ENCODE results near the gene DAAM2. TPM values are rescaled to one million over a fixed set of nuclear protein-coding genes. Genes with fewer than 3 reads are reported as not detected.

Gene DAAM2
- total RNA-seq, result not detected

GRCh38 chr6:39791850-39792539 is at the start of gene DAAM2:
Gene DAAM2, plus strand, starts transcription at chr6:39792376. Its CDS starts 63,927 bp downstream, at chr6:39856303.
- ChIA-PET CTCF (no interaction called here), POLR2A (no interaction called here)
- Mint-ChIP-seq H3K4me1 (ENCODE audit: low read depth) (no peaks in the 10 kb centered on the region), H3K27me3 (ENCODE audit: low read depth) (peaks cover 36% of the 10 kb centered on the region), H3K9me3 (ENCODE audit: insufficient read depth) (no peaks in the 10 kb centered on the region), H3K4me3 (no peak within 1 kb of the TSS), H3K36me3 (ENCODE audit: low read depth) (no peaks in the 10 kb centered on the region), H3K27ac (no peak within 1 kb of the TSS)
- DNase-seq, result no peak
- no peak for ATAC-seq

GRCh38 chr6:39746795-39747194 is 45.4 kb upstream of the DAAM2 start:
- Mint-ChIP-seq H3K4me3 (no peak overlapping the region), H3K9me3 (ENCODE audit: insufficient read depth) (no peaks in the 10 kb centered on the region), H3K27ac (no peak overlapping the region), H3K4me1 (ENCODE audit: low read depth) (no peaks in the 10 kb centered on the region), H3K36me3 (ENCODE audit: low read depth) (no peaks in the 10 kb centered on the region), H3K27me3 (ENCODE audit: low read depth) (peaks cover 6% of the 10 kb centered on the region)
- POLR2A ChIA-PET, result no interaction called here
- ATAC-seq (no peak), DNase-seq (no peak)
- CTCF ChIA-PET, result no interaction called here

- no peaks in the 10 kb centered on the region for H3K4me1 Mint-ChIP-seq (ENCODE audit: low read depth)
- no peaks in the 10 kb centered on the region for H3K36me3 Mint-ChIP-seq (ENCODE audit: low read depth)
- no peak overlapping the region for H3K4me3 Mint-ChIP-seq
- H3K9me3 Mint-ChIP-seq (ENCODE audit: insufficient read depth), result no peaks in the 10 kb centered on the region
- peaks cover 10% of the 10 kb centered on the region for H3K27me3 Mint-ChIP-seq (ENCODE audit: low read depth)
- ChIA-PET POLR2A (no interaction called here), CTCF (no interaction called here)
- H3K27ac Mint-ChIP-seq, result no peak overlapping the region
- no peak for ATAC-seq
- DNase-seq, result no peak
Measured at GRCh38 chr6:39752835-39753724, 39.1 kb upstream of the DAAM2 start.

DNA sequence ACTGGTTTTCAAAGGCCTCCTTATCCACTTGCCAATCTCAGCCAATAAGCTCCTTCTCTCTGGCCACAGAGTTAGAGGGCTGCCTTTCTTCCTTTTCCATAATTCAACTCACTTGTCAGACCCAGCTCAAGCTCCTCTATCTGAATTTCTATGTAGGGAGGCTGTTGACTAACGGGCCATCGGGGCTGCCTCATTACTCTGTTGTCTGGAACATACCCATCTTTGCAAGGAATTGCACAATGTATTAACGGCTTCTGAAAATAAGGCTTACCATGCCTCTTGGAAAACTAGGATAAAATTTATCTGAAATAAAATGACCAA is 38.5 kb upstream of the DAAM2 start:
- H3K36me3 Mint-ChIP-seq (ENCODE audit: low read depth), result no peaks in the 10 kb centered on the region
- H3K4me1 Mint-ChIP-seq (ENCODE audit: low read depth), result no peaks in the 10 kb centered on the region
- H3K27me3 Mint-ChIP-seq (ENCODE audit: low read depth), result peaks cover 10% of the 10 kb centered on the region
- ChIA-PET CTCF (no interaction called here), POLR2A (no interaction called here)
- no peak overlapping the region for H3K4me3 Mint-ChIP-seq
- H3K27ac Mint-ChIP-seq, result no peak overlapping the region
- H3K9me3 Mint-ChIP-seq (ENCODE audit: insufficient read depth), result no peaks in the 10 kb centered on the region
- ATAC-seq (no peak), DNase-seq (no peak)

GRCh38 chr6:39754514-39755115 is 37.6 kb upstream of the DAAM2 start:
- DNase-seq (no peak), ATAC-seq (no peak)
- POLR2A ChIA-PET, result no interaction called here
- no peak overlapping the region for H3K4me3 Mint-ChIP-seq
- H3K36me3 Mint-ChIP-seq (ENCODE audit: low read depth), result no peaks in the 10 kb centered on the region
- H3K27ac Mint-ChIP-seq, result no peak overlapping the region
- peaks cover 12% of the 10 kb centered on the region for H3K27me3 Mint-ChIP-seq (ENCODE audit: low read depth)
- CTCF ChIA-PET, result no interaction called here
- no peaks in the 10 kb centered on the region for H3K9me3 Mint-ChIP-seq (ENCODE audit: insufficient read depth)
- no peaks in the 10 kb centered on the region for H3K4me1 Mint-ChIP-seq (ENCODE audit: low read depth)

DNA sequence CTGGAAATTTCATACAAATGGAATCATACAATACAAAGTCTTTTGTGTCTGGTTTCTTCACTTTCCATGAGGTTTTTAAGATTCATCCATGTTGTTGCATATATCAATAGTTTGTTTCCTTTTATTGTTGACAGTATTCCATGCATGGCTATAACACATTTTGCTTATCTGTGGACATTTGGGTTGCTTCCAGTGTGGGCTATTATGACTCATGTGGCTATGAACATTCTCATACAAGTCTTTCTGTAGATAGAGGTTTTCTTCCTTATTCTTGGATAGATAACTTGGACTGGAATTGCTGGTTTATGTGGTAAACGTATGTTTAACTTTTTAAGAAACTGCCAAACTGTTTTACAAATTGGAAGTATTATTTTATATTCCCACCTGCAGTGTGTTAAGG is 36.9 kb upstream of the DAAM2 start:
- ATAC-seq, result no peak
- ChIA-PET CTCF (no interaction called here), POLR2A (no interaction called here)
- DNase-seq, result no peak
- Mint-ChIP-seq H3K27me3 (ENCODE audit: low read depth) (peaks cover 12% of the 10 kb centered on the region), H3K36me3 (ENCODE audit: low read depth) (no peaks in the 10 kb centered on the region), H3K9me3 (ENCODE audit: insufficient read depth) (no peaks in the 10 kb centered on the region), H3K4me3 (no peak overlapping the region), H3K4me1 (ENCODE audit: low read depth) (no peaks in the 10 kb centered on the region), H3K27ac (no peak overlapping the region)

GRCh38 chr6:39756582-39756981 is 35.6 kb upstream of the DAAM2 start:
- ATAC-seq (no peak), DNase-seq (no peak)
- Mint-ChIP-seq H3K36me3 (ENCODE audit: low read depth) (no peaks in the 10 kb centered on the region), H3K4me1 (ENCODE audit: low read depth) (no peaks in the 10 kb centered on the region), H3K4me3 (no peak overlapping the region), H3K9me3 (ENCODE audit: insufficient read depth) (no peaks in the 10 kb centered on the region), H3K27me3 (ENCODE audit: low read depth) (peaks cover 12% of the 10 kb centered on the region), H3K27ac (no peak overlapping the region)
- ChIA-PET CTCF (no interaction called here), POLR2A (no interaction called here)

GRCh38 chr6:39758905-39759605 is 33.1 kb upstream of the DAAM2 start:
- H3K4me3 Mint-ChIP-seq, result no peak overlapping the region
- DNase-seq (no peak), ATAC-seq (no peak)
- H3K9me3 Mint-ChIP-seq (ENCODE audit: insufficient read depth), result no peaks in the 10 kb centered on the region
- CTCF ChIA-PET, result interaction anchor here (0.7 kb wide), 1 partner anchor 84 kb away, joined by 3 read pairs; no protein-coding TSS in a partner anchor
- no peaks in the 10 kb centered on the region for H3K4me1 Mint-ChIP-seq (ENCODE audit: low read depth)
- POLR2A ChIA-PET, result no interaction called here
- H3K27ac Mint-ChIP-seq, result no peak overlapping the region
- no peaks in the 10 kb centered on the region for H3K36me3 Mint-ChIP-seq (ENCODE audit: low read depth)
- H3K27me3 Mint-ChIP-seq (ENCODE audit: low read depth), result peaks cover 12% of the 10 kb centered on the region

GRCh38 chr6:39760226-39760952 is 31.8 kb upstream of the DAAM2 start:
- ATAC-seq (no peak), DNase-seq (no peak)
- no peaks in the 10 kb centered on the region for H3K36me3 Mint-ChIP-seq (ENCODE audit: low read depth)
- H3K4me3 Mint-ChIP-seq, result no peak overlapping the region
- H3K27ac Mint-ChIP-seq, result no peak overlapping the region
- H3K27me3 Mint-ChIP-seq (ENCODE audit: low read depth), result peaks cover 6% of the 10 kb centered on the region
- H3K9me3 Mint-ChIP-seq (ENCODE audit: insufficient read depth), result no peaks in the 10 kb centered on the region
- ChIA-PET POLR2A (no interaction called here), CTCF (no interaction called here)
- no peaks in the 10 kb centered on the region for H3K4me1 Mint-ChIP-seq (ENCODE audit: low read depth)

DNA sequence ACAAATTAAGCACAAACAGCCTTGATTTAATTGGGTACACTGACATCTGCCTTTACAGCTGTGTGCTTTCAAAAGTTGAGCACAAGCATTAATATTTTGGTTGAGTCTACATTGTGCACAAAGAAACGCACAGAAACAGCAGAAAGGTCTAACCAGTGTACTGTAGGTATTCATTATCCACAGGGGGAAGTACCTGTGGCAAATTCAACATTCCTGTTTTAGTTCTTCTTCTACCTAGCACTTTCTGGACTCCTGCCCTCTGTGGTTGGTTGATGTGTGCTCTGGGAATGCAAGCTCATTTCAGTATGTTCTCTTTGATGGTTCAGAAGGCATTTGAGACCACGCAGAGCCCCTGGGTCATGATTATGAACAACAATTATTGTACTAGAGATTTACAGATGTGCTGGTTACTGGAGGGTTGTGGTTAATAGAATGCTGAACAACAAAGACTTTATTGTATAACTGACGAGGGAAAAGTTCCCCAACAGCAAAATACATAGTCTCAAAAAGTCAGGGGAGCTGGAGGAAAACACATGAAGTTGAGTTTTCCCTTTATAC is 26.6 kb upstream of the DAAM2 start:
- H3K4me1 Mint-ChIP-seq (ENCODE audit: low read depth), result no peaks in the 10 kb centered on the region
- no peak overlapping the region for H3K27ac Mint-ChIP-seq
- no peak overlapping the region for H3K4me3 Mint-ChIP-seq
- no peak for DNase-seq
- no peaks in the 10 kb centered on the region for H3K27me3 Mint-ChIP-seq (ENCODE audit: low read depth)
- no peaks in the 10 kb centered on the region for H3K36me3 Mint-ChIP-seq (ENCODE audit: low read depth)
- ChIA-PET POLR2A (no interaction called here), CTCF (no interaction called here)
- ATAC-seq, result no peak
- H3K9me3 Mint-ChIP-seq (ENCODE audit: insufficient read depth), result no peaks in the 10 kb centered on the region

- Mint-ChIP-seq H3K27ac (no peak overlapping the region), H3K4me1 (ENCODE audit: low read depth) (no peaks in the 10 kb centered on the region), H3K9me3 (ENCODE audit: insufficient read depth) (no peaks in the 10 kb centered on the region), H3K4me3 (no peak overlapping the region), H3K36me3 (ENCODE audit: low read depth) (no peaks in the 10 kb centered on the region), H3K27me3 (ENCODE audit: low read depth) (no peaks in the 10 kb centered on the region)
- DNase-seq, result no peak
- ChIA-PET POLR2A (no interaction called here), CTCF (no interaction called here)
- no peak for ATAC-seq
Measured at GRCh38 chr6:39769012-39769411, 23.2 kb upstream of the DAAM2 start.

Data from activated CD8-positive, alpha-beta T cell treated with anti-CD3 and anti-CD28 coated beads, Interleukin-2, amount 10 ng/mL, durations not matched to agents 7 days and 5 days (primary cell).